Measurements from ENCODE around the gene STAT2. TPM values are rescaled to one million over a fixed set of nuclear protein-coding genes. Genes with fewer than 3 reads are reported as not detected.

STAT2 gene
- total and polyA plus RNA-seq, 9 of the 15 experiments (the other 6 are each of a cell fraction or from before 2014, with no cell fraction given), result 15.5 to 46.9 (median 40.1) TPM

DNA sequence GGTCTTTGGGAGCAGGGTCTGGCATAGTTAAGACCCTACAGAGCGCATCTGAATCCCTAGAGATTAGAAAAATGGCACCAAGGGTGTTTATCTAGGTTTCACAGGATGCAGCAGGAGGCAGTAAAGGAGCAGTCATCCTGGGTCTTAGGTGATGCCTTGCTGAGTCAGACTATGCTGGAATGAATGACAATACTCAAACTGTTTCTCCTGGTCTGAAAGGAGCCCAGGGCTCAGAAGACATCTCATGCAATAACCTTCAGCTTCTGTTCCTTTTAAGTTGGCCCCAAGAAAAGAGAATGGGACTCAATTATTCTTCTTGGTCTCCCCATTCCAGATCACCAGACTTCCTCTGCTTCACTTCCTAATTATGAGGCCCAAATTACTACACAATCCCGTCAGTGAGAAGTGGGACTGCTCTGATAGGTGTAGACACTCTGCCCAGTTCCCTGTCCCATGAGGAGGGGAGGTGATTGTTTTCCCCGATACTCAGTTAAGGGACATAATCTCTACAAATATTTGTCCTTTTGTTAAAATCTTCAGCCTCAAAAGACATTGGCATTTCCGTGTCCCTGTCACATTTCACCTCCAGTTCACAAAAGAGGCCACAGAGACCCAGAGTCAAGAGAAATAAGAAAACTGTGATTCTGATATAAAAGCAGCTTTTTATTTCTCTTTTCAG, 17.5 kb upstream of the STAT2 start (continued):
- TF ChIP-seq ZNF174 (CRISPR knock-in tag; IDR thresholded peaks at IDR 0.05), result no peak
- TF ChIP-seq SRSF7 (optimal IDR thresholded peaks at IDR 0.05; ENCODE audit: low read depth, low read length), result no peak
- TF ChIP-seq, protein P1, sequence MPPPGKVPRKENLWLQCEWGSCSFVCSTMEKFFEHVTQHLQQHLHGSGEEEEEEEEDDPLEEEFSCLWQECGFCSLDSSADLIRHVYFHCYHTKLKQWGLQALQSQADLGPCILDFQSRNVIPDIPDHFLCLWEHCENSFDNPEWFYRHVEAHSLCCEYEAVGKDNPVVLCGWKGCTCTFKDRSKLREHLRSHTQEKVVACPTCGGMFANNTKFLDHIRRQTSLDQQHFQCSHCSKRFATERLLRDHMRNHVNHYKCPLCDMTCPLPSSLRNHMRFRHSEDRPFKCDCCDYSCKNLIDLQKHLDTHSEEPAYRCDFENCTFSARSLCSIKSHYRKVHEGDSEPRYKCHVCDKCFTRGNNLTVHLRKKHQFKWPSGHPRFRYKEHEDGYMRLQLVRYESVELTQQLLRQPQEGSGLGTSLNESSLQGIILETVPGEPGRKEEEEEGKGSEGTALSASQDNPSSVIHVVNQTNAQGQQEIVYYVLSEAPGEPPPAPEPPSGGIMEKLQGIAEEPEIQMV (tag; conservative IDR thresholded peaks at IDR 0.05; ENCODE audit: low read depth), result 0 out of 2 replicates have a peak, but pooled peaks have one; percentile 3
- TF ChIP-seq NCOA1 (IDR thresholded peaks at IDR 0.05; ENCODE audit: low read depth), result no peak; the same call in 1 of the 2 replicates
- TF ChIP-seq SAFB (IDR thresholded peaks at IDR 0.05; ENCODE audit: borderline replicate concordance, low read depth, low read length), result no peak
- no peak for TF ChIP-seq ZNF239 (CRISPR knock-in tag; IDR thresholded peaks at IDR 0.05)
- no peak for TF ChIP-seq PHF8 (IDR thresholded peaks at IDR 0.05; ENCODE audit: borderline replicate concordance, low read length)
- no peak for TF ChIP-seq ZNF212 (CRISPR knock-in tag; IDR thresholded peaks at IDR 0.05)
- no peak for TF ChIP-seq ZFP1 (CRISPR knock-in tag; IDR thresholded peaks at IDR 0.05)
- no peak for TF ChIP-seq KHSRP (IDR thresholded peaks at IDR 0.05)
- no peak for TF ChIP-seq XRCC4 (IDR thresholded peaks at IDR 0.05; ENCODE audit: extremely low read depth, insufficient read depth, insufficient read length)
- TF ChIP-seq MAZ (CRISPR knock-in tag; conservative IDR thresholded peaks at IDR 0.05 in 1 of 2, IDR thresholded peaks at IDR 0.05 in 1 of 2), result peak in 1 of 2 experiments; percentile 35; a peak in 1 of 4 replicates
- TF ChIP-seq YBX1 (IDR thresholded peaks at IDR 0.05), result no peak
- TF ChIP-seq PRMT5 (CRISPR knock-in tag; IDR thresholded peaks at IDR 0.05), result no peak
- no peak for TF ChIP-seq TAF15 (IDR thresholded peaks at IDR 0.05; ENCODE audit: low read depth, low read length)
- TF ChIP-seq ZNF316 (IDR thresholded peaks at IDR 0.05), result peak; percentile 97
- TF ChIP-seq TSC22D4 (tag; IDR thresholded peaks at IDR 0.05), result no peak
- TF ChIP-seq, protein P2, sequence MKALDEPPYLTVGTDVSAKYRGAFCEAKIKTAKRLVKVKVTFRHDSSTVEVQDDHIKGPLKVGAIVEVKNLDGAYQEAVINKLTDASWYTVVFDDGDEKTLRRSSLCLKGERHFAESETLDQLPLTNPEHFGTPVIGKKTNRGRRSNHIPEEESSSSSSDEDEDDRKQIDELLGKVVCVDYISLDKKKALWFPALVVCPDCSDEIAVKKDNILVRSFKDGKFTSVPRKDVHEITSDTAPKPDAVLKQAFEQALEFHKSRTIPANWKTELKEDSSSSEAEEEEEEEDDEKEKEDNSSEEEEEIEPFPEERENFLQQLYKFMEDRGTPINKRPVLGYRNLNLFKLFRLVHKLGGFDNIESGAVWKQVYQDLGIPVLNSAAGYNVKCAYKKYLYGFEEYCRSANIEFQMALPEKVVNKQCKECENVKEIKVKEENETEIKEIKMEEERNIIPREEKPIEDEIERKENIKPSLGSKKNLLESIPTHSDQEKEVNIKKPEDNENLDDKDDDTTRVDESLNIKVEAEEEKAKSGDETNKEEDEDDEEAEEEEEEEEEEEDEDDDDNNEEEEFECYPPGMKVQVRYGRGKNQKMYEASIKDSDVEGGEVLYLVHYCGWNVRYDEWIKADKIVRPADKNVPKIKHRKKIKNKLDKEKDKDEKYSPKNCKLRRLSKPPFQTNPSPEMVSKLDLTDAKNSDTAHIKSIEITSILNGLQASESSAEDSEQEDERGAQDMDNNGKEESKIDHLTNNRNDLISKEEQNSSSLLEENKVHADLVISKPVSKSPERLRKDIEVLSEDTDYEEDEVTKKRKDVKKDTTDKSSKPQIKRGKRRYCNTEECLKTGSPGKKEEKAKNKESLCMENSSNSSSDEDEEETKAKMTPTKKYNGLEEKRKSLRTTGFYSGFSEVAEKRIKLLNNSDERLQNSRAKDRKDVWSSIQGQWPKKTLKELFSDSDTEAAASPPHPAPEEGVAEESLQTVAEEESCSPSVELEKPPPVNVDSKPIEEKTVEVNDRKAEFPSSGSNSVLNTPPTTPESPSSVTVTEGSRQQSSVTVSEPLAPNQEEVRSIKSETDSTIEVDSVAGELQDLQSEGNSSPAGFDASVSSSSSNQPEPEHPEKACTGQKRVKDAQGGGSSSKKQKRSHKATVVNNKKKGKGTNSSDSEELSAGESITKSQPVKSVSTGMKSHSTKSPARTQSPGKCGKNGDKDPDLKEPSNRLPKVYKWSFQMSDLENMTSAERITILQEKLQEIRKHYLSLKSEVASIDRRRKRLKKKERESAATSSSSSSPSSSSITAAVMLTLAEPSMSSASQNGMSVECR (CRISPR knock-in tag; IDR thresholded peaks at IDR 0.05), result no peak
- TF ChIP-seq, protein P3, sequence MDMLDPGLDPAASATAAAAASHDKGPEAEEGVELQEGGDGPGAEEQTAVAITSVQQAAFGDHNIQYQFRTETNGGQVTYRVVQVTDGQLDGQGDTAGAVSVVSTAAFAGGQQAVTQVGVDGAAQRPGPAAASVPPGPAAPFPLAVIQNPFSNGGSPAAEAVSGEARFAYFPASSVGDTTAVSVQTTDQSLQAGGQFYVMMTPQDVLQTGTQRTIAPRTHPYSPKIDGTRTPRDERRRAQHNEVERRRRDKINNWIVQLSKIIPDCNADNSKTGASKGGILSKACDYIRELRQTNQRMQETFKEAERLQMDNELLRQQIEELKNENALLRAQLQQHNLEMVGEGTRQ (CRISPR knock-in tag; IDR thresholded peaks at IDR 0.05), result no peak
- TF ChIP-seq, protein P4, sequence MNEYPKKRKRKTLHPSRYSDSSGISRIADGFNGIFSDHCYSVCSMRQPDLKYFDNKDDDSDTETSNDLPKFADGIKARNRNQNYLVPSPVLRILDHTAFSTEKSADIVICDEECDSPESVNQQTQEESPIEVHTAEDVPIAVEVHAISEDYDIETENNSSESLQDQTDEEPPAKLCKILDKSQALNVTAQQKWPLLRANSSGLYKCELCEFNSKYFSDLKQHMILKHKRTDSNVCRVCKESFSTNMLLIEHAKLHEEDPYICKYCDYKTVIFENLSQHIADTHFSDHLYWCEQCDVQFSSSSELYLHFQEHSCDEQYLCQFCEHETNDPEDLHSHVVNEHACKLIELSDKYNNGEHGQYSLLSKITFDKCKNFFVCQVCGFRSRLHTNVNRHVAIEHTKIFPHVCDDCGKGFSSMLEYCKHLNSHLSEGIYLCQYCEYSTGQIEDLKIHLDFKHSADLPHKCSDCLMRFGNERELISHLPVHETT (CRISPR knock-in tag; conservative IDR thresholded peaks at IDR 0.05 in 1 of 2, IDR thresholded peaks at IDR 0.05 in 1 of 2), result 0 out of 4 replicates have a peak, but pooled peaks of 1 of the 2 experiments have one; percentile 57
- TF ChIP-seq ZNF77 (CRISPR knock-in tag; IDR thresholded peaks at IDR 0.05), result no peak

All from K562 (cell line).